Breast epithelium (tissue), 4 donors: ENCODE measurements around the gene PARD3B. TPM values are rescaled to one million over a fixed set of nuclear protein-coding genes. Genes with fewer than 3 reads are reported as not detected.

Experiments used
- DNase-seq, 2 donors: peaks; one replicate each; pipeline ENCODE4 v3.0.0-alpha.2; 2019; ENCODE audit warnings: low spot score in 2 of 2
- H3K27ac ChIP-seq, 2 donors: fragments of 200-600 bp; sonication (generic) in 1 of 2; one replicate each; pipeline ENCODE4 v1.5.1; 2016 to 2019; ENCODE audit warnings: mild to moderate bottlenecking in 1 of 2
- H3K27me3 ChIP-seq, 2 donors: fragments of 200-600 bp; sonication (generic) in 1 of 2; one replicate each; pipeline versions ENCODE4 v1.5.1 to v1.6.0; 2017 to 2019; ENCODE audit warnings: control low read depth in 1 of 2, mild to moderate bottlenecking in 1 of 2
- H3K36me3 ChIP-seq: fragments of 200-600 bp; one replicate; pipeline ENCODE4 v1.5.1; 2019
- H3K4me1 ChIP-seq, 2 donors: fragments of 200-600 bp; sonication (generic); one replicate each; pipeline ENCODE4 v1.5.1; 2016 to 2019; ENCODE audit warnings: control low read depth in 1 of 2
- H3K4me3 ChIP-seq, 3 donors: fragments of 200-600 bp; sonication (generic); 1 replicate in 2 of 3; 2 replicates in 1 of 3; pipeline ENCODE4 v1.5.1; 2016 to 2019; ENCODE audit warnings: mild to moderate bottlenecking in 3 of 3, moderate library complexity in 2 of 3
- H3K9me3 ChIP-seq, 2 donors: fragments of 200-600 bp; sonication (generic) in 1 of 2; one replicate each; pipeline ENCODE4 v1.5.1; 2016 to 2019; ENCODE audit warnings: control low read depth in 1 of 2
- CTCF ChIP-seq, 3 donors: fragments of 450-650 bp; IDR thresholded peaks; one replicate each; pipeline ENCODE4 v1.5.1; 2016 to 2017; ENCODE audit warnings: antibody characterized with exemption in 3 of 3, mild to moderate bottlenecking in 3 of 3, moderate library complexity in 3 of 3
- POLR2A ChIP-seq: fragments of 450-650 bp; IDR thresholded peaks from one replicate; pipeline ENCODE4 v1.6.1; 2016; ENCODE audit warnings: antibody characterized with exemption, mild to moderate bottlenecking, moderate library complexity
- POLR2AphosphoS5 ChIP-seq, 3 donors: sonication (generic); formaldehyde crosslinking; IDR thresholded peaks; one replicate each; pipeline ENCODE4 v1.6.1; 2017; ENCODE audit warnings: antibody characterized with exemption in 3 of 3
- intact Hi-C: fragments of 100-400 bp; cut with DNase I; formaldehyde crosslinking; loops from one replicate; pipeline ENCODE4 v1.15.1; 2023; ENCODE audit warnings: low total_unique reads
- total RNA-seq, 3 donors: library from RNA; depleted of rRNA; stranded (reverse); fragments of >200 nt; gene quantifications; one replicate each; pipeline ENCODE4 v1.1.0, GENCODE V29; 2016

PARD3B gene
- total RNA-seq, 3 donors from 2014 or later, result 24.6 to 66.2 (median 25.9) TPM

GRCh38 chr2:205235434-205235833 is 690.2 kb downstream of the PARD3B start:
- H3K36me3 ChIP-seq, result no peaks in the 10 kb centered on the region
- H3K27me3 ChIP-seq, result no peaks in the 10 kb centered on the region
- intact Hi-C loops, result no loop called here
- no peak for DNase-seq
- no peak overlapping the region for H3K27ac ChIP-seq
- H3K9me3 ChIP-seq, result no peaks in the 10 kb centered on the region
- no peaks in the 10 kb centered on the region for H3K4me1 ChIP-seq
- TF ChIP-seq POLR2AphosphoS5 (IDR thresholded peaks at IDR 0.05) (no peak), CTCF (IDR thresholded peaks at IDR 0.05) (no peak), POLR2A (no peak)
- no peak overlapping the region for H3K4me3 ChIP-seq

- intact Hi-C loops, result no loop called here
These were observed 692.2 kb downstream of the PARD3B start for GRCh38 chr2:205237524-205237923.

GRCh38 chr2:205245001-205245400 is 699.7 kb downstream of the PARD3B start:
- TF ChIP-seq CTCF (IDR thresholded peaks at IDR 0.05) (no peak), POLR2AphosphoS5 (IDR thresholded peaks at IDR 0.05) (no peak), POLR2A (no peak)
- Histone ChIP-seq H3K4me1 (no peaks in the 10 kb centered on the region), H3K9me3 (no peaks in the 10 kb centered on the region), H3K27ac (no peak overlapping the region), H3K27me3 (no peaks in the 10 kb centered on the region), H3K36me3 (no peaks in the 10 kb centered on the region), H3K4me3 (no peak overlapping the region)
- DNase-seq, result no peak
- intact Hi-C loops, result no loop called here

More at GRCh38 chr2:205237524-205237923, 692.2 kb downstream of the PARD3B start:
- Histone ChIP-seq H3K36me3 (no peaks in the 10 kb centered on the region), H3K4me3 (no peak overlapping the region), H3K9me3 (no peaks in the 10 kb centered on the region), H3K27me3 (no peaks in the 10 kb centered on the region), H3K4me1 (no peaks in the 10 kb centered on the region), H3K27ac (no peak overlapping the region)
- no peak for DNase-seq
- TF ChIP-seq POLR2A (no peak), CTCF (IDR thresholded peaks at IDR 0.05) (no peak), POLR2AphosphoS5 (IDR thresholded peaks at IDR 0.05) (no peak)

GRCh38 chr2:205245652-205246051 is 700.4 kb downstream of the PARD3B start:
- Histone ChIP-seq H3K27ac (no peak overlapping the region), H3K4me1 (no peaks in the 10 kb centered on the region), H3K9me3 (no peaks in the 10 kb centered on the region), H3K4me3 (no peak overlapping the region), H3K36me3 (no peaks in the 10 kb centered on the region), H3K27me3 (no peaks in the 10 kb centered on the region)
- no peak for TF ChIP-seq POLR2AphosphoS5 (IDR thresholded peaks at IDR 0.05)
- TF ChIP-seq POLR2A, result no peak
- TF ChIP-seq CTCF (IDR thresholded peaks at IDR 0.05), result no peak
- no peak for DNase-seq
- intact Hi-C loops, result no loop called here

GRCh38 chr2:205259121-205259520 is 713.8 kb downstream of the PARD3B start:
- Histone ChIP-seq H3K36me3 (no peaks in the 10 kb centered on the region), H3K9me3 (no peaks in the 10 kb centered on the region), H3K27ac (no peak overlapping the region), H3K4me3 (no peak overlapping the region), H3K27me3 (no peaks in the 10 kb centered on the region), H3K4me1 (no peaks in the 10 kb centered on the region)
- no peak for TF ChIP-seq POLR2AphosphoS5 (IDR thresholded peaks at IDR 0.05)
- TF ChIP-seq POLR2A, result no peak
- TF ChIP-seq CTCF (IDR thresholded peaks at IDR 0.05), result no peak
- no peak for DNase-seq
- intact Hi-C loops, result no loop called here
